ENCODE data around the gene COL3A1.

COL3A1 gene

GRCh38 chr2:189016311-189016861, 42.2 kb downstream of the COL3A1 start:
- no peak overlapping the region for H3K27ac Mint-ChIP-seq
- no peaks in the 10 kb centered on the region for H3K36me3 Mint-ChIP-seq
- no peaks in the 10 kb centered on the region for H3K27me3 Mint-ChIP-seq
- no peak for DNase-seq
- H3K4me3 Mint-ChIP-seq: no peak overlapping the region
- H3K9me3 Mint-ChIP-seq: no peaks in the 10 kb centered on the region
- no peak for ATAC-seq (replicated peaks)
- H3K4me1 Mint-ChIP-seq: no peaks in the 10 kb centered on the region

DNA sequence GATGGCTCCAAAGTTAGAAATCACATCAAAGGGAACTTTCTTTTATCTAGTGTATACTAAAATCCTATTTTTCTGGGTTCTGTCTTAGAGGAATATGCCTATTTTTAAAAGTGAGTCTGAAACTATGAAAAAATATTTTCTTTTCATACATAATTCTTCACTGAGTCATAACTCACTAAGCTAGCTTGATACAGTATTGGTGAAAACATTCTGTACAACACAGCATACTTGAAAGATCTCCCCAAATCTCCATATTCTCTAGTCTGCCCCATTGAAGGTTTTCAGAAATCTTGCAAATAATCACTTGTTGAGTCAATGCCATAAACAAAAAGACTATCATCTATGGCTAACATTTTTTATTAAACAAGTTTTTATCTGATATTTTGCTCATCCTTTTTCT, 44.5 kb downstream of the COL3A1 start:
- Mint-ChIP-seq H3K27me3 (no peaks in the 10 kb centered on the region), H3K9me3 (no peaks in the 10 kb centered on the region), H3K27ac (no peak overlapping the region), H3K4me3 (no peak overlapping the region), H3K36me3 (no peaks in the 10 kb centered on the region), H3K4me1 (no peaks in the 10 kb centered on the region)
- DNase-seq (no peak), ATAC-seq (replicated peaks) (no peak)

- no peak for ATAC-seq (replicated peaks)
- Mint-ChIP-seq H3K9me3 (no peaks in the 10 kb centered on the region), H3K4me3 (no peak overlapping the region), H3K36me3 (no peaks in the 10 kb centered on the region), H3K27me3 (no peaks in the 10 kb centered on the region), H3K27ac (no peak overlapping the region), H3K4me1 (no peaks in the 10 kb centered on the region)
- no peak for DNase-seq
Observed at GRCh38 chr2:189020179-189020578, 46.0 kb downstream of the COL3A1 start.

- no peaks in the 10 kb centered on the region for H3K36me3 Mint-ChIP-seq
- no peak overlapping the region for H3K4me3 Mint-ChIP-seq
- DNase-seq (no peak), ATAC-seq (replicated peaks) (no peak)
- no peaks in the 10 kb centered on the region for H3K4me1 Mint-ChIP-seq
- H3K27ac Mint-ChIP-seq: no peak overlapping the region
- no peaks in the 10 kb centered on the region for H3K27me3 Mint-ChIP-seq
- no peaks in the 10 kb centered on the region for H3K9me3 Mint-ChIP-seq
Observed at GRCh38 chr2:189022053-189022481, 47.9 kb downstream of the COL3A1 start.

- H3K36me3 Mint-ChIP-seq: no peaks in the 10 kb centered on the region
- DNase-seq: no peak
- no peak overlapping the region for H3K4me3 Mint-ChIP-seq
- ATAC-seq (replicated peaks): no peak
- no peaks in the 10 kb centered on the region for H3K27me3 Mint-ChIP-seq
- H3K27ac Mint-ChIP-seq: no peak overlapping the region
- H3K4me1 Mint-ChIP-seq: no peaks in the 10 kb centered on the region
- H3K9me3 Mint-ChIP-seq: no peaks in the 10 kb centered on the region
Observed at GRCh38 chr2:189022492-189022891, 48.3 kb downstream of the COL3A1 start.

DNA sequence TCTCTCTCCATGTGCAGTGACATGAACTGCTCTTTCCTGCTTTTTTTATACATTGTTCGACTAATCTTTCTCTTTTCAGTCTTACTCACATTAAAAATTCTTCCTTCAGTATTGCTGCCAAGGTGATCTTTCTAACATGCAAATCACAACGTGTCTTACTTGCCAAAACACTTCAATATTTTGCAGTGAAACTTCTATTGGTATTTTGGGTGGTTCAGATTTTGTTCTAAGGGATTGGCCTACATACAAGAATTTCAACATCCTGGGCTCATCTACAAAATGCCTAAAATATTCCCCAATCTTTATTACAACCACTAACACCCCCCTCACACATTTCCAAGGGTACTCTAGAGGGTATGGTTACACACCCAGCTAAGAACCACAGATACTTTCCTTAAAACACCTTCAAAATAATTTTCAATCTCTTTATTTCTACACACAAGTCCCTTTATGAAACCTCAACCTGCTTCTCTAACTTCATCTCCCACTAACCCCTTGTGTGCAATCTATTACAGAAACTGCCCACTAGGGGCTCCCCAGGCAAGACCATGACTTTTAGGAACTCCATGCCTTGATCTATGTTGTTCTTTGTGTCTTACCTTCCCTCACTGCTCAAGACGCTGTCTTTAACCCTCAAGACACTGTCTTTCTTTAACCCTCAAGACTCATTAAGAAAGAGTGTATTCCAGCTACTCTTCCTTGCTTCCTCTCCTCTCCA, 50.9 kb downstream of the COL3A1 start:
- ATAC-seq (replicated peaks) (no peak), DNase-seq (no peak)
- no peaks in the 10 kb centered on the region for H3K9me3 Mint-ChIP-seq
- H3K36me3 Mint-ChIP-seq: no peaks in the 10 kb centered on the region
- no peaks in the 10 kb centered on the region for H3K27me3 Mint-ChIP-seq
- no peak overlapping the region for H3K27ac Mint-ChIP-seq
- no peak overlapping the region for H3K4me3 Mint-ChIP-seq
- H3K4me1 Mint-ChIP-seq: no peaks in the 10 kb centered on the region

DNA sequence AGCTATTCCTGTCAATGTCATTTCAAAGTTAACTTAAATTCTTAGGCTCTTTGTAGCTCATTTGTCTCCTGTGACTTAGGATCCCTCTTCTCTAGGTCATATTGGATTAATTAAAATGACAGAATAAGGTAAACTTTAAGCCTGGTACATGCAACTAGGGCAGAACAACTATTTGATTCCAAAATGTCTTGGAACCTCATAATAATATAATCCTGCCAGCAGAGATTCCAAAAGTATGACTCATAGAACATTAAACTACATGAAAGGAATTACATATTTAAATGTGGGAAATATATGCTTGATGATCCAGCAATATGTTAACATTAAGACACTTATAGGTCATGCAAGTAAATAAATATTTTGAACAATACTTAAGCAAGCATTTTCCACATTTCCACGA, 63.3 kb downstream of the COL3A1 start:
- ATAC-seq (replicated peaks) (no peak), DNase-seq (no peak)
- no peaks in the 10 kb centered on the region for H3K27me3 Mint-ChIP-seq
- no peaks in the 10 kb centered on the region for H3K9me3 Mint-ChIP-seq
- no peaks in the 10 kb centered on the region for H3K36me3 Mint-ChIP-seq
- no peaks in the 10 kb centered on the region for H3K4me1 Mint-ChIP-seq
- H3K4me3 Mint-ChIP-seq: no peak overlapping the region
- H3K27ac Mint-ChIP-seq: no peak overlapping the region

DNA sequence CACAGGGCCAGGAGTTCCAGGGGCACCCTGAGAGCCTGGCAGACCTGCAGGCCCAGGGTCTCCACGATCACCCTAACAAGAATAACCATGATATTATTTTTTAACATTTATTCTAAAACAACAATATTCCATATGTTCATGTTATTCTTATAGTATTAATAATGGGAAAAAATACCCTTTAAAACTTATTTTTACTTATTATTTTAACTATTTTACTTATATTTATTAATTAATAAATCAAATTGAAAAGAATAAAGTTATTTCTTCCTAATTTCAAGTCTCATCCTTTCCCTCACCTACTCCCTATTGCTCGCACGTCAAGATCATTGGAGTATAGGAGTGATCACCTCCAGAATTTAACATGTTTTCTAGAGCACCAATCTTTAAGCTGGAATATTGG, 71.7 kb downstream of the COL3A1 start:
- DNase-seq (no peak), ATAC-seq (replicated peaks) (no peak)
- Mint-ChIP-seq H3K27ac (no peak overlapping the region), H3K4me3 (no peak overlapping the region), H3K36me3 (no peaks in the 10 kb centered on the region), H3K27me3 (no peaks in the 10 kb centered on the region), H3K4me1 (no peaks in the 10 kb centered on the region), H3K9me3 (no peaks in the 10 kb centered on the region)

DNA sequence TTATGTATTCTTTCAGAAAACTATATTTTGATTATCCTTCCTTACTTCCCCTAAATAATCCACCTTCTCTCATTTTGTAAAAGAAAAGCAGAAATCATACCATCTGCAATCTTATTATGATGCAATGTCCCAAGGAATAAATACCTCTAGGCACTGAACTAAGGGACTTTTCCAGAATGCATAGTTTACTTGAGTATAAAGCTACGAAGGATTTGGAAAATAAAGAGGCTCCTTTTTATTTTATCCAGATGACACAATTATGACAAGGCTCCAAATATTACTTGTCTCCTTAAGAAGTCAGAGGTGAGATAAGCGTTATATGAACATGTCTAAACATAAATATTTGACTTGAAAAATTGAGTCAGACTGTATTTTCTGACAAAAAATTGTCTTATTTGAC, 72.1 kb downstream of the COL3A1 start:
- Mint-ChIP-seq H3K27me3 (no peaks in the 10 kb centered on the region), H3K36me3 (no peaks in the 10 kb centered on the region), H3K4me1 (no peaks in the 10 kb centered on the region), H3K9me3 (no peaks in the 10 kb centered on the region), H3K27ac (no peak overlapping the region), H3K4me3 (no peak overlapping the region)
- no peak for ATAC-seq (replicated peaks)
- DNase-seq: no peak

DNA sequence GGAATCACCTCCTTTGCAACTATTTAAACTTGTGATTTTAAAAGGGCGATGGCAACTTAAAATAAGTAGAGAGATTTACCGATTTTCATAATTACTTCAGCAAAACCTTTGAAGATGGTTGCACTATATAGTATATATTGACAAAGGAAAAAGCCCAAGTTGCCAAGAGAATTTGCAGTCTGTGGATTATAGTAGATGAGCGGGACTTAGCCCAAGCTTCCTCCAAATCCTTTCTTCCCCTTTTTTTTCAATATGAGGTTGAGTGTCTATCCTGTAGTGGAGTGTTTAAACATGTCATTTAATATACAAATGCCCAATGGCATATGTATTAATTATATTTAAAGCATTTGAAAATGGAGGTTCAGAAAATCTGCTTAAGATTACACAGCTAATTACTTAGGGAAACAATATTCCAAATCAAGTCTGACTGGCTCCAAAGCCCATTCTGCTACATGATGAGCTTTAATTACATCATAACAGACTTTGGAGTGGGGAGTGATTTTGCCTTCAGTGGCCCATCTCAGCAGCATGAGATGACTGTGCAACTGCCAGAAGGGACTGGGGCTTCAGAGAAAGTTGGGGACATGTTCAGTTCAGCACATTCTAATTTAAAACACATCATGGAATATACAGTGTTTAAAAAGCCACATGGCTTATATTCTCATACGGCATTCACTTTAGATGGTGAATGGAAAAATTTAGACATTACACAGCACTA, 73.2 kb downstream of the COL3A1 start:
- H3K4me3 Mint-ChIP-seq: no peak overlapping the region
- H3K27me3 Mint-ChIP-seq: no peaks in the 10 kb centered on the region
- no peaks in the 10 kb centered on the region for H3K4me1 Mint-ChIP-seq
- ATAC-seq (replicated peaks) (no peak), DNase-seq (no peak)
- H3K36me3 Mint-ChIP-seq: no peaks in the 10 kb centered on the region
- no peak overlapping the region for H3K27ac Mint-ChIP-seq
- H3K9me3 Mint-ChIP-seq: no peaks in the 10 kb centered on the region

DNA sequence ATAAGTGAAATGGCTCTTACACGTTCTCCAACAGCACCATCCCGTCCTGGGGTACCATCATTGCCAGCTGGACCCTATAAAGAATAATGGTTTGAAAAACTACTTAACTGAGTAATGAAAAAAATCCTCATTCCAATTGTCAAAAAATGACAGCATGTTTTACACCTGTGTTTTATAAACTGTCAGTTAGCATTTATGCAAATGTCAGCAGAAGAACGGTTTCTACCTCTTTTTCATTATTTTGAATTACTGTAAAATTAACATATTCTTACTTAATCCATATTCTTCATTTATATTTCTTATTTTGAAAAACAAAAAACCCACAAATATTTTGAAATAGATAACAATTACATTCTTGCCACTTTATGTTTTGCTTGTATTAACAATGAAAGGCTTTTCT, 74.0 kb downstream of the COL3A1 start:
- Mint-ChIP-seq H3K27me3 (no peaks in the 10 kb centered on the region), H3K27ac (no peak overlapping the region), H3K36me3 (no peaks in the 10 kb centered on the region), H3K4me1 (no peaks in the 10 kb centered on the region), H3K4me3 (no peak overlapping the region), H3K9me3 (no peaks in the 10 kb centered on the region)
- DNase-seq: no peak
- no peak for ATAC-seq (replicated peaks)

- H3K4me3 Mint-ChIP-seq: no peak overlapping the region
- H3K27ac Mint-ChIP-seq: no peak overlapping the region
- no peaks in the 10 kb centered on the region for H3K9me3 Mint-ChIP-seq
- no peaks in the 10 kb centered on the region for H3K4me1 Mint-ChIP-seq
- no peak for ATAC-seq (replicated peaks)
- no peaks in the 10 kb centered on the region for H3K36me3 Mint-ChIP-seq
- no peaks in the 10 kb centered on the region for H3K27me3 Mint-ChIP-seq
- DNase-seq: no peak
Observed at GRCh38 chr2:189049709-189050164, 75.6 kb downstream of the COL3A1 start.

GRCh38 chr2:189050165-189050712, 76.1 kb downstream of the COL3A1 start:
- H3K27ac Mint-ChIP-seq: no peak overlapping the region
- H3K27me3 Mint-ChIP-seq: no peaks in the 10 kb centered on the region
- H3K4me3 Mint-ChIP-seq: no peak overlapping the region
- no peak for ATAC-seq (replicated peaks)
- DNase-seq: no peak
- no peaks in the 10 kb centered on the region for H3K4me1 Mint-ChIP-seq
- H3K9me3 Mint-ChIP-seq: no peaks in the 10 kb centered on the region
- no peaks in the 10 kb centered on the region for H3K36me3 Mint-ChIP-seq

DNA sequence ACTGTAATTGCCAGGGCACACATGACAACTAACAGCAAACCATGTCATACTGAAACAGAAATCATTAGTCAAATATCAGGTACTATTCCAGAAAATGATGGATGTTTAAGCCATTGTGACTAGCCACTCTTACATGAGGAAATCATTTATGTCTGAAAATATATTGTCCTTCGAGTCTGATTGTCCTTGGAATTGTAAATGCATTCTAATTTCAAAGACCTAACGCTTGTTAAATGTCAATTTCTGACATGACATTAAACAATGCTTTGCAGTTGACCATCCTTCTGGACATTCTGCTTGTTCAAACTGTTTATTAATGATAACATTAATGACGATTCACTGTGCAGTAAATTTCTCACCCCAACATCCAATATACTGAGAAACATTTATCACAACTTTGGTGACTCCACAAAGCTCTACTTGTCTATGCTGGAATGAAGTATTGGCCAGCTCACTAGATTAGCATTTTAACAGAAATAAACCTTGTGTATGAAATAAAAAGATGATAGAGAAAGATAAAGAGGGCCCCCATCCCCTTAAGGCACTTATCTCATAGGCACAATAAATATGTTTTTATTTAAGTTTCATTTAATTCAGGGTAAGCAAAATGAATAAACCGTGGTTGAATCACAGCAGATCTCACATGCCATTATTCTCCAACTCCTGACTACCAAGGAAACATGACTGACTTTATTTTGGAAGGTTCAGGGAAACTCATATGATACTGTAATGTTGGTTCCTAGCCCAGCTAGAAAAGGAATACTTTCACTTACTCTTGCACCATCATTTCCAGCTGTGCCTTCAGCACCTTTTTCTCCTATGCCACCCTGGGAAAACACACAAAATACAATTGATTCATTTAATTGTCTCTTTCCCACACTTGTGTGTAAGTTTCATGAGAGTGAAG, 82.3 kb downstream of the COL3A1 start:
- DNase-seq (no peak), ATAC-seq (replicated peaks) (no peak)
- Mint-ChIP-seq H3K27me3 (no peaks in the 10 kb centered on the region), H3K4me3 (no peak overlapping the region), H3K36me3 (no peaks in the 10 kb centered on the region), H3K4me1 (no peaks in the 10 kb centered on the region), H3K27ac (no peak overlapping the region), H3K9me3 (no peaks in the 10 kb centered on the region)

Data from stimulated activated naive B cell treated with anti-CD40 and anti-IgM and Interleukin-4, amounts not matched to agents 10 μg/mL and 1 μg/mL and 100 μg/mL, for 72 hours (primary cell).